ENCODE measurements around the gene KIAA1755. TPM values are rescaled to one million over a fixed set of nuclear protein-coding genes. Genes with fewer than 3 reads are reported as not detected.

The KIAA1755 gene, protein sequence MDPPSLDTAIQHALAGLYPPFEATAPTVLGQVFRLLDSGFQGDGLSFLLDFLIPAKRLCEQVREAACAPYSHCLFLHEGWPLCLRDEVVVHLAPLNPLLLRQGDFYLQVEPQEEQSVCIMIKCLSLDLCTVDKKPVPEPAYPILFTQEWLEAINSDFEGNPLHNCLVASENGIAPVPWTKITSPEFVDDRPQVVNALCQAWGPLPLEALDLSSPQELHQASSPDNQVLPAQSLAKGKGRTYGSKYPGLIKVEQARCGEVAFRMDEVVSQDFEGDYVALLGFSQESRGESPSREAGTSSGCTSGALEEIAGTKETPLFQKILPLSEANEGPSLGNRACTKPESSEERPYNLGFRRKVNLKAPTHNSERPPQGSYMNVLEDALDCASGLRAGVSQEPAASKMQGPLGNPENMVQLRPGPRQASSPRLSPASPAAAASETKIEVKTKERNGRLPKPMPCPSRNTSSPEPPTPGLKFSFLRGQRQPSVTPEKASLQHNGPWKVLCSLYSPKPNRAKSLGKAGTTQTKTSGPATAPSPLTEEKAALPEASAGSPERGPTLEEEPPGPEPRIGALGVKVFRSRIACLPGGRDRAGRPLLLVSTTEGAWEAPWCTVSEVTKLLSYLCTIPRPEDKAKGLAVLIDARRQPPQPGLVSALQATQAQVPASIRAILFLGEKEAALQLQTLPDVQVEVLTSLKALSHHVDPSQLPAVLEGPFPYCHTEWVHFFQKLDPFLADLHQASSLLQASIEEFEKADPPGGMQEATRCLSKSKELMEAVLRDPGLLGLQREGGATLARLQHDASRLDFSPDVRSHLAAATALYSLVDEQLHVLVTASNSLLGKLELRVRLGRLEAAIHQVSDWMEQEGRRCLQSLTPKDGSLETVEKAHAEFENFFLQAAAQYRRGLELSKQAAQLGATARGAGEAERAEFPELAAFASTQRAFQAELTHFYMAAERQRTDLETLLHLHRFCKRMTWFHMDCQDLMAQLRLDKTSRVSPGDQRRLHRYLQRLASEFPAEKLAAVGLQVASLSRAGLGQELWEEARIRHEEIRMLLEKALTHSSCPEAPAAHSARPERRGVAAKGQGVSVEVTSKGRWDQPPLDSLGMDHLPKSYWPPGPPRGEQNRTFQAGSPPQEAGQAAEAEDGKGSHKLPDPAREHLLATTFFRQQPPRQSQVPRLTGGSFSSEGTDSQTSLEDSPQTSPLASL
- 10 to 100 TPM in 4 of 12 donors, 1 to 10 TPM in 7, not detected in 1; 7.1 to 15.1 (median 9.4) TPM for polyA plus RNA-seq (ENCODE audit: insufficient read length in 12 of 12)
- long read RNA-seq, donor 1, partial matches to known transcripts = 0 of 2 reads
- long read RNA-seq, donor 1, other reads (novel, unspliced or antisense) = 0 of 2 reads
- long read RNA-seq, donor 2 = 0 reads
- long read RNA-seq, donor 3 = 0 reads
- long read RNA-seq, donor 4 = 0 reads
- long read RNA-seq, donor 5 = 0 reads
- long read RNA-seq, donor 6 = 0 reads
- long read RNA-seq, donor 7 = 0 reads
- long read RNA-seq, donor 8 = 0 reads
- long read RNA-seq, donor 9 = 0 reads
- long read RNA-seq, donor 10 = 0 reads
- long read RNA-seq, donor 11 = 0 reads

DNA sequence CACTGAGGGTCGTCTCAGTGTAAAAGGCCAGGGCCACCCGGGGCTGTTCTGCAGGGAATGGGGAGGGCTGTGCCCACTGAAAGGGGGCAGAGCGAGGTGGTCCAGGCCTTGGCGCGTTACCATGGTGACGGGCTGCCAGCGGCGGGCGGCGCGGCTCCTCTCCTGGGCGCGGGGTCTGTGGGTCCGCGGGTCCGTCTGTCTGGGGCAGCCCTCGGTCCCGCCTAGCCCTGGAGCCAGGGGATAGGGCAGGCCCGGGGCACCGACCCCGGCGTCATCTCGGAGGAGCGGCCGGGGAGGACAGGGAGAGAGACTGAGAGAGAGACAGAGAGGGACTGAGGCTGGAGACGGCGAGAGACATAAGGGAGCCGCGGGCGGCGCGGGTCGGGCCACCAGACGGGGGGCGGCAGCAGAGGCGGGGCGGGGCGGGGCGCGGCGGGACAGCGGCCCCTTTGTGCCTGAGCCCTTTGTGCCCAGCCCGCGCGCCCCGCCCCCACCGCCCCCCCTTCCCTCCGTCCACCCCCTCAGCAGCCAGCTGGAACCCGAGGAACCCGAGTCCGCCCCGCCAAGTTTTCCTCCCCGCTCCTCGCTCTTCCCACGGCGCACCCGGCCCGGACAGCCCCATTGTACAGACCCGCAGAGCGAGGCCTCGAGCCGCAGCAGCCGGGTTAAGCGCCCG is at the start of gene KIAA1755:
Gene KIAA1755 (minus strand): TSS at position 358 of the 676 bp plus-strand sequence. CDS start 235 bp downstream, at position 123.
- peak; percentile 42 for DNase-seq

GRCh38 chr20:38308447-38308846 is 47.9 kb upstream of the KIAA1755 start:
- no peak for DNase-seq

- DNase-seq = no peak
Measured at GRCh38 chr20:38308047-38308438, 47.5 kb upstream of the KIAA1755 start.

GRCh38 chr20:38307371-38308046 is 47.0 kb upstream of the KIAA1755 start:
- no peak for DNase-seq

DNA sequence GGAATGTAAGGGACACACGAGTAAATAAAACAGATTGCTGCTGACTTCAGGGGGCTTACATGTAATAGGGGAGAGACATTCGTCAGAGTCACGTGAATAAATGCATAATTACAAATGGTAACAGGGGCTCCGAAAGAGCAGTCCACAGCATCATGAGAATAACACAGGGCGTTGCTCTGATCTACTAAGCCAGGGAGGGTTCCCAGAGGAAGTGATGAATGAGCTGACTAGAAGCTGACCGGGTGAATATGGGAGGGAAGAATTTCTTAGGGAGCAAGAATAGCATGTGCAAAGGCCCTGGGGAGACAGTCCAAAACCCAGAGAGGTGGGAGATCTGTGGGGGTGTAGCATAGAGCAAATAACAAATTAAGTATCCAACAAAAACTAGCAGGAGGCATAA is 45.8 kb upstream of the KIAA1755 start:
- DNase-seq = no peak

DNA sequence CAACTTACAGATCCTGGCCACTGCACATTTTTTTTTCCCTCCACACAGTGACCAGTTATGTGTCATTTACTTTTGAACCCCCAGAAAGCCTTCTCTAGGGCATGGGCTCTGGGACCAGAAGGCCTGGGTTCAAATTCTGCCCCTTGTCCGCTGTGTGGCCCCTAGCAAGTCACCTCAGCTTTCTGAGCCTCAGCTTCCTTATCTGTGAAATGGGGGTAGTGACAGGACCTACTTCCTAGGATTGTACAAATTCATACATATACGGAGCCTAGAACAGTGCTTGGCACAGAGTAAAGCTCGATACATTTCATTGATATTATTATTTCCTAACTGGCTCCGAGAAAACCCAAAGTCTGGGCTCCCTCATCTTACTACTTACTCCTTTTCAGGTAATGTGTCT is 45.0 kb upstream of the KIAA1755 start:
- no peak for DNase-seq

DNA sequence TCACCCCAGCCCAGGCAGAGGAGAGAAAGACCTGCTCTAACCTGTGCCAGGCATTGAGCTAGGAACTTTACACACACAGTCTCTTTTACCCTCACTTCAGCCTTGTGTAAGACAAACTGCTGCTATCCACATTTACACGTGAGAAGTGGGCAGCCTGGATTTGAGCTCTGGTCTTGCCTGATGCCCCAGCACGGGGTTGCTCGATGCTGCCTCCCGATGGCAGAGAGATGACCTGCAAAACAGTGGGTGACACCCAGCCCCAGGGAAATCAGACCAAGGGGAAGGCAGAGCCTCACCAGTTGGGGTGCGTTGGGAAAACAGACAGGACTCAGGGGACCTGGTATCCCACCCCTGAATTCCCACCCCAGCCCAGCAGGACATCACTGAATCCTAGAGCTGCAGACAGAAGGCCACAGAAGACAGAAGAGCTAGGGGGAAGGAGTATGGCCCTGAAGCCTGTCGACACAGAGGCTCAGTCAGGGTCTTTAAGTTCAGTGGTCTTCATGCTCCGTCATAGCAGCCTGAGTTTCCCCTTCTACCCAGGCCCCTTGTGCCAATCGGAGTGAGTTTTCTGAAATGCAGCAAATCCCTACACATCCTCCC is 44.4 kb upstream of the KIAA1755 start:
- DNase-seq = no peak

GRCh38 chr20:38303908-38304379 is 43.4 kb upstream of the KIAA1755 start, which contains the start of gene BPI:
TSS of gene BPI (plus strand) at chr20:38304156. CDS start at chr20:38304224, 68 bp downstream.
- peak; percentile 27 for DNase-seq

DNA sequence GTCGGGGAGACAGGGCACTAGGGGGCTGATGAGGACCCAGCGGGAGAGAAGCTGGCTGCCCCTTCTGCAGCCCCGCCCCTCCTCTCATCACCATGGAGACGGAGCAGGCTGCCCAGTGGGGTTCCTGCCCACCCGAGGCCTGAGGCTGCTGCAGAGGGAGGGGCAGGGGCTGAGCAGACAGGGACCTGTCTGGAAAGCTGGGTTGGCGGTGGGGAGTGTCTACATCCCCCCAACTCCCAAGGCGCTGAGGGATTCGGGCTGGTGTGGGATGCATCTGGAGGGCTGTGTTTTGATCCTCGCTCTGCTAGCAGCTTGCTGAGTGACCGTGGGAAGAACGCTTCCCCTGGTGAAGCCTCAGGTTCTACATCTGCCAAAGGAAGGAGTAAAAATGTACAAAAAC is 42.3 kb upstream of the KIAA1755 start:
- DNase-seq = peak; percentile 33

DNA sequence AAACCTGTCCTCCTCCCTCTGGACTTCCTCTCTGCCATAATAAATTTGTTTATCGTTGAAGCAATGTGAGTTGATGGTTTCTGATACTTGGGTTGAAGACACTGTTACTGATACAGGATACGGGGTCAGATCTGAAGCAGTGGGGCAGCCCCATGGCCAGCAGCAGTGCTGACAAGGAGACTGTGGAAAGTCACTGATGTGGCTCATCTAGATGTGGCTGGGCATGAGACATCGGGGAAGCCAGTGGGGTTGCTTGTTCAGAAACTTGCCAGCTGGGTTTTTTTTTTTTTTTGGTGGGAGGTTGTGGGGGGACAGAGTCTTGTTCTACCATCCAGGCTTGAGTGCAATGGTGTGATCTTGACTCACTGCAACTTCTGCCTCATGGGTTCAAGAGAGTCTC is 40.8 kb upstream of the KIAA1755 start:
- no peak for DNase-seq

- DNase-seq = no peak
Measured at GRCh38 chr20:38300438-38300837, 39.9 kb upstream of the KIAA1755 start.

GRCh38 chr20:38299963-38300362 is 39.4 kb upstream of the KIAA1755 start:
- DNase-seq = no peak

- peak; percentile 64 for DNase-seq
Measured at GRCh38 chr20:38298768-38299288, 38.3 kb upstream of the KIAA1755 start.

- no peak for DNase-seq
Measured at GRCh38 chr20:38297916-38298674, 37.6 kb upstream of the KIAA1755 start.

- DNase-seq = no peak
Measured at GRCh38 chr20:38296433-38296832, 35.9 kb upstream of the KIAA1755 start.

- DNase-seq = no peak
Measured at GRCh38 chr20:38295811-38296210, 35.3 kb upstream of the KIAA1755 start.

DNA sequence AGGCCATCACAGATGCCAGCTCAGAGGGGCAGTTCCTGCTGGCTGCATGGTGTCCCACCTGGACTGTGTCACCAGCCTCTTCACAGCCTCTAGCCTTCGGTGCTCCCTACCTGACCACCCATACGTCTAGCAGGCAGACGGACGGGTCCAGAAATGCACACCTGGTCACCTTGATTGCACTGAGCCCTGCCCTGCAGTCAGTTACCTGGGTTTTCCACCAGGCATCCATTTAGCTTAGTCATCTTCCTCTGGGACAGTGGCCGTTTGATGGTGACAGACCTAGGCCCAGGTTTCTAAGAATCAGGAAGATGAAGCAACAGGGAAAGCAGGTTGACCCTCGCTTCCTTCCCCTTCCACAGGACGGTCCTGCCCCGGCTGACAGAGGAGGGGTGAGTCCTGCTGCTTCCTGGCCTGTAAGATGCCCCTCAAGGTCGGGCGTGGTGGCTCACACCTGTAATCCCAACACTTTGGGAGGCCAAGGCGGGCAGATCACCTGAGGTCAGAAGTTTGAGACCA is 33.6 kb upstream of the KIAA1755 start:
- no peak for DNase-seq

DNA sequence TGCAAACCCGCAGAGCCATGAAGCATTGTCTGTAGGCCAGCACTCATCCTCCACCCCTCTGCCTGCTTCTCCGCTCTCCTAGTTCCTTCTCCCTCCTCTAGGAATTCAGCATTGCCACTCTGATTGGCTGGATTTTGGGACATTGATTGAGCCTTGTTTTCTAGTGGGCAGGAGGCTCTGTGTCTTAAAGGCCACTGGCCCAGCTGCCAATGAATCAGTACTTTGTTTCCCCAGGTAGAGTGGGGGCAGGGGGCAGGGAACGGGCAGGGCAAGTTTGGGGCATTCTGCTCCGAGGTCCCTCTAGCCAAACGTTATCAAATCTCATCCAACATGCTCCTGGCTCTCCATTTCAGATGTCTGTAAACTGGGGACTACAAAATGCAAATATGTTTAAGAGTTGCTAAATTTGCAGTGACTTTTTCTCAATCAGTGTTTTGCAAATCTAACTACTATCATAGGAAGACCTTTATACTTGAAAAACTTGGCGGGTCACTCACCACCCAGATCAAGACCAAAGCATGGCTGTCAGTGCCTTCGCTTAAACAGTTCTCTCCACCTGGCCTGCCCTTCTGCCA is 33.0 kb upstream of the KIAA1755 start:
- no peak for DNase-seq

Measured in muscle of arm (tissue), 14 donors.